Stimulated activated CD8-positive, alpha-beta memory T cell treated with anti-CD3 and anti-CD28 coated beads, Interleukin-7, amount 100 ng/mL, for 48 hours (primary cell): Measurements from ENCODE around the gene GRID1.
"Not testable (repeated sequence)": the region's sequence is repeated elsewhere in the genome, so short reads cannot be mapped to it uniquely, and the experiment has no call there.

Experiments
- DNase-seq, 2 donors: peaks; one replicate each; pipeline ENCODE4 v3.0.0-alpha.2; 2020; ENCODE audit warnings: low read depth in 1 of 2; ENCODE audit errors: extremely low read depth in 1 of 2

GRID1 gene

GRCh38 chr10:85699066-85699465 lies 667.5 kb downstream of the GRID1 start:
- not testable (repeated sequence) for DNase-seq

GRCh38 chr10:85696893-85697292 lies 669.7 kb downstream of the GRID1 start:
- DNase-seq, result no peak

GRCh38 chr10:85682621-85683020 lies 684.0 kb downstream of the GRID1 start:
- no peak for DNase-seq

- no peak for DNase-seq
These were observed 686.9 kb downstream of the GRID1 start for GRCh38 chr10:85679710-85680109.

GRCh38 chr10:85679061-85679460 lies 687.5 kb downstream of the GRID1 start:
- no peak for DNase-seq

GRCh38 chr10:85674851-85675250 lies 691.7 kb downstream of the GRID1 start:
- DNase-seq, result no peak

- DNase-seq, result no peak
These were observed 693.3 kb downstream of the GRID1 start for GRCh38 chr10:85673270-85673669.

GRCh38 chr10:85671530-85671929 lies 695.1 kb downstream of the GRID1 start:
- DNase-seq, result no peak

- no peak for DNase-seq
These were observed 698.1 kb downstream of the GRID1 start for GRCh38 chr10:85668522-85668921.

- no peak for DNase-seq
These were observed 698.9 kb downstream of the GRID1 start for GRCh38 chr10:85667638-85668233.

GRCh38 chr10:85666987-85667386 lies 699.6 kb downstream of the GRID1 start:
- DNase-seq, result no peak

- no peak for DNase-seq
These were observed 700.5 kb downstream of the GRID1 start for GRCh38 chr10:85666102-85666501.

- no peak for DNase-seq
These were observed 700.9 kb downstream of the GRID1 start for GRCh38 chr10:85665681-85666080.

GRCh38 chr10:85665078-85665477 lies 701.5 kb downstream of the GRID1 start:
- DNase-seq, result no peak

GRCh38 chr10:85661123-85661522 lies 705.5 kb downstream of the GRID1 start:
- no peak for DNase-seq

GRCh38 chr10:85659331-85659730 lies 707.3 kb downstream of the GRID1 start:
- no peak for DNase-seq

- no peak for DNase-seq
These were observed 708.1 kb downstream of the GRID1 start for GRCh38 chr10:85658518-85658917.

GRCh38 chr10:85657476-85658113 lies 709.0 kb downstream of the GRID1 start:
- DNase-seq, result no peak

- DNase-seq, result no peak
These were observed 711.2 kb downstream of the GRID1 start for GRCh38 chr10:85655411-85655810.

- DNase-seq, result no peak
These were observed 715.1 kb downstream of the GRID1 start for GRCh38 chr10:85651497-85651882.

GRCh38 chr10:85650791-85651496 lies 715.7 kb downstream of the GRID1 start:
- DNase-seq, result no peak

- no peak for DNase-seq
These were observed 717.1 kb downstream of the GRID1 start for GRCh38 chr10:85649461-85649860.
